ENCODE measurements around the gene BLZF1. TPM values are rescaled to one million over a fixed set of nuclear protein-coding genes. Genes with fewer than 3 reads are reported as not detected.

BLZF1 gene
- total and polyA plus RNA-seq, 2 donors (not counting 1 experiment from before 2014, with no cell fraction given): 5.9 to 21.3 TPM

GRCh38 chr1:169327875-169328274 is 40.1 kb upstream of the BLZF1 start:
- Histone ChIP-seq H3K4me1 (ENCODE audit: control insufficient read depth in 2 of 2, insufficient read depth in 2 of 2, low read length in 2 of 2) (peaks cover 3 to 11% of the 10 kb centered on the region in 2 donors), H2AFZ (ENCODE audit: insufficient read depth, low read depth, low read length, poor library complexity, severe bottlenecking) (no peak overlapping the region), H3K79me2 (ENCODE audit: control insufficient read depth, insufficient read depth, low read length) (no peaks in the 10 kb centered on the region), H3K9me3 (ENCODE audit: control extremely low read depth in 1 of 3, control insufficient read depth in 2 of 3, insufficient read depth in 1 of 3, low read length in 2 of 3) (peaks cover 3 to 7% (median 5%) of the 10 kb centered on the region in 3 donors), H3K27ac (ENCODE audit: low read length in 2 of 2) (no peak overlapping the region), H3K36me3 (replicated peaks in 1 of 2; ENCODE audit: control extremely low read depth in 1 of 2, control insufficient read depth in 1 of 2, extremely low read depth in 1 of 2, insufficient read depth in 2 of 2, low read length in 1 of 2) (no peaks in the 10 kb centered on the region), H4K20me1 (ENCODE audit: control insufficient read depth, insufficient read depth, low read length, poor library complexity, severe bottlenecking) (no peaks in the 10 kb centered on the region), H3K9ac (ENCODE audit: low read length) (no peak overlapping the region), H3K27me3 (replicated peaks in 1 of 4; ENCODE audit: control extremely low read depth in 1 of 4, control insufficient read depth in 3 of 4, insufficient read depth in 4 of 4, low read length in 3 of 4) (no peaks in the 10 kb centered on the region), H3K4me3 (ENCODE audit: control extremely low read depth in 1 of 5, extremely low read depth in 1 of 5, insufficient read depth in 1 of 5, low read depth in 2 of 5, low read length in 4 of 5) (no peak overlapping the region), H3K4me2 (replicated peaks; ENCODE audit: low read depth, low read length, poor library complexity, severe bottlenecking) (no peak overlapping the region)
- no peak for ATAC-seq (ENCODE audit: low read depth)
- H3K27ac Mint-ChIP-seq: no peak overlapping the region
- no peak overlapping the region for H3K4me3 Mint-ChIP-seq
- peaks cover 12% of the 10 kb centered on the region for H3K4me1 Mint-ChIP-seq
- no peak for DNase-seq
- no peaks in the 10 kb centered on the region for H3K27me3 Mint-ChIP-seq
- CTCF ChIA-PET: no interaction called here
- H3K9me3 Mint-ChIP-seq (ENCODE audit: insufficient read depth): peaks cover 14% of the 10 kb centered on the region
- POLR2A ChIA-PET: no interaction called here
- 93% methylated on average over 2 of the region's 2 CpGs for WGBS (ENCODE audit: insufficient coverage)
- TF ChIP-seq EZH2 (IDR thresholded peaks at IDR 0.05; ENCODE audit: borderline replicate concordance, insufficient read depth, low read depth, low read length, poor library complexity, severe bottlenecking) (no peak), CTCF (IDR thresholded peaks at IDR 0.05) (no peak)
- intact Hi-C loops (cut with micrococcal nuclease): no loop called here

GRCh38 chr1:169329383-169329782 is 38.6 kb upstream of the BLZF1 start:
- H3K4me3 ChIP-seq (ENCODE audit: control extremely low read depth in 1 of 5, extremely low read depth in 1 of 5, insufficient read depth in 1 of 5, low read depth in 2 of 5, low read length in 4 of 5): no peak overlapping the region
- Mint-ChIP-seq H3K4me3 (no peak overlapping the region), H3K9me3 (ENCODE audit: insufficient read depth) (peaks cover 16% of the 10 kb centered on the region), H3K4me1 (peaks cover 15% of the 10 kb centered on the region), H3K27ac (no peak overlapping the region), H3K27me3 (no peaks in the 10 kb centered on the region)
- no peak for TF ChIP-seq EZH2 (IDR thresholded peaks at IDR 0.05; ENCODE audit: borderline replicate concordance, insufficient read depth, low read depth, low read length, poor library complexity, severe bottlenecking)
- no peak for TF ChIP-seq CTCF (IDR thresholded peaks at IDR 0.05)
- H3K4me2 ChIP-seq (replicated peaks; ENCODE audit: low read depth, low read length, poor library complexity, severe bottlenecking): no peak overlapping the region
- H3K36me3 ChIP-seq (replicated peaks in 1 of 2; ENCODE audit: control extremely low read depth in 1 of 2, control insufficient read depth in 1 of 2, extremely low read depth in 1 of 2, insufficient read depth in 2 of 2, low read length in 1 of 2): no peaks in the 10 kb centered on the region
- ChIA-PET CTCF (interaction anchor here (0.7 kb wide), 2 partner anchors 9 to 379 kb away, joined by 3 read pairs; no protein-coding TSS in a partner anchor), POLR2A (no interaction called here)
- H3K79me2 ChIP-seq (ENCODE audit: control insufficient read depth, insufficient read depth, low read length): no peaks in the 10 kb centered on the region
- H2AFZ ChIP-seq (ENCODE audit: insufficient read depth, low read depth, low read length, poor library complexity, severe bottlenecking): no peak overlapping the region
- no peaks in the 10 kb centered on the region for H3K27me3 ChIP-seq (replicated peaks in 1 of 4; ENCODE audit: control extremely low read depth in 1 of 4, control insufficient read depth in 3 of 4, insufficient read depth in 4 of 4, low read length in 3 of 4)
- no peak overlapping the region for H3K27ac ChIP-seq (ENCODE audit: low read length in 2 of 2)
- H4K20me1 ChIP-seq (ENCODE audit: control insufficient read depth, insufficient read depth, low read length, poor library complexity, severe bottlenecking): no peaks in the 10 kb centered on the region
- WGBS (ENCODE audit: insufficient coverage): no CpG with 5 or more reads among the region's 1 CpG
- H3K9me3 ChIP-seq (ENCODE audit: control extremely low read depth in 1 of 3, control insufficient read depth in 2 of 3, insufficient read depth in 1 of 3, low read length in 2 of 3): peaks cover 3 to 7% (median 5%) of the 10 kb centered on the region in 3 donors
- intact Hi-C loops (cut with micrococcal nuclease): no loop called here
- DNase-seq (no peak), ATAC-seq (ENCODE audit: low read depth) (no peak)
- H3K9ac ChIP-seq (ENCODE audit: low read length): no peak overlapping the region
- peaks cover 3 to 11% of the 10 kb centered on the region in 2 donors for H3K4me1 ChIP-seq (ENCODE audit: control insufficient read depth in 2 of 2, insufficient read depth in 2 of 2, low read length in 2 of 2)
